CD4-positive, alpha-beta T cell (primary cell): ENCODE data around the gene RNF213. TPM values are rescaled to one million over a fixed set of nuclear protein-coding genes. Genes with fewer than 3 reads are reported as not detected.

Source experiments
- ATAC-seq: fragments of 200-7000 bp; cut with Tn5 transposase; one replicate; pipeline ENCODE4 v1.10.0; 2022; ENCODE audit warnings: mild to moderate bottlenecking; ENCODE audit not compliant: poor library complexity
- CTCF ChIA-PET: fragments of 350-600 bp; sonication (Branson Sonifier 250); formaldehyde crosslinking; loops from one replicate; lab custom pipeline; 2021; ENCODE audit warnings: antibody characterized with exemption, inconsistent platforms; lab: Charles Lee
- POLR2A ChIA-PET: fragments of 350-600 bp; sonication (Branson Sonifier 250); formaldehyde crosslinking; loops from one replicate; lab custom pipeline; 2021; ENCODE audit warnings: antibody characterized with exemption, inconsistent platforms; lab: Charles Lee
- DNase-seq, 14 experiments: peaks; one replicate each; pipeline ENCODE4 v3.0.0-alpha.2; 2013 to 2020; ENCODE audit warnings: mixed read lengths in 2 of 14
- H3K27ac ChIP-seq, 2 donors: one replicate each; pipeline versions ENCODE4 v1.5.1 to v1.7.0; 2013; ENCODE audit warnings: low read length in 2 of 2, low read depth in 1 of 2, mild to moderate bottlenecking in 1 of 2
- H3K27me3 ChIP-seq, 2 experiments: 1 replicate in 1 of 2; 2 replicates in 1 of 2; pipeline versions ENCODE4 v1.6.1 to v1.7.0; 2013; ENCODE audit warnings: low read length in 2 of 2, control low read depth in 1 of 2, mild to moderate bottlenecking in 1 of 2, moderate library complexity in 1 of 2; ENCODE audit not compliant: insufficient read depth in 2 of 2, control insufficient read depth in 1 of 2
- H3K36me3 ChIP-seq: one replicate; pipeline ENCODE4 v1.6.1; 2013; ENCODE audit warnings: low read length, control low read depth; ENCODE audit not compliant: insufficient read depth
- H3K4me1 ChIP-seq: one replicate; pipeline ENCODE4 v1.6.1; 2013; ENCODE audit warnings: low read length, control low read depth; ENCODE audit not compliant: insufficient read depth
- H3K4me3 ChIP-seq: one replicate; pipeline ENCODE4 v1.5.1; 2013; ENCODE audit warnings: mild to moderate bottlenecking, low read length, moderate library complexity
- H3K9me3 ChIP-seq, 2 experiments: 1 replicate in 1 of 2; 2 replicates in 1 of 2; pipeline versions ENCODE4 v1.6.1 to v1.7.0; 2013; ENCODE audit warnings: low read length in 2 of 2, mild to moderate bottlenecking in 2 of 2, control low read depth in 1 of 2, moderate library complexity in 1 of 2; ENCODE audit not compliant: control insufficient read depth in 1 of 2, insufficient read depth in 1 of 2
- H3K27ac Mint-ChIP-seq: one replicate; pipeline ENCODE4 v1.8.0; 2020; ENCODE audit warnings: mixed read lengths
- H3K27me3 Mint-ChIP-seq: one replicate; pipeline ENCODE4 v1.8.0; 2021; ENCODE audit warnings: mixed read lengths
- H3K36me3 Mint-ChIP-seq: one replicate; pipeline ENCODE4 v1.8.0; 2021; ENCODE audit warnings: low read depth, mixed read lengths
- H3K4me1 Mint-ChIP-seq: one replicate; pipeline ENCODE4 v1.8.0; 2021; ENCODE audit warnings: low read depth, mixed read lengths
- H3K4me3 Mint-ChIP-seq: one replicate; pipeline ENCODE4 v1.8.0; 2020; ENCODE audit warnings: mild to moderate bottlenecking, mixed read lengths
- H3K9me3 Mint-ChIP-seq: one replicate; pipeline ENCODE4 v1.8.0; 2020; ENCODE audit warnings: mixed read lengths
- CTCF ChIP-seq: fragments of 200-600 bp; IDR thresholded peaks from one replicate; pipeline ENCODE4 v1.8.0; 2022; ENCODE audit warnings: antibody characterized with exemption, mild to moderate bottlenecking
- intact Hi-C, 2 experiments: fragments of 100-400 bp; cut with DNase I in 1 of 2; cut with micrococcal nuclease in 1 of 2; formaldehyde crosslinking; loops; one replicate each; pipeline versions ENCODE4 v1.15.1 to v1.9.0; 2023 to 2025; cut with DNase I, micrococcal nuclease
- total RNA-seq, 174 experiments: library from RNA in 2 of 174; stranded (reverse) in 2 of 174; gene quantifications; one replicate each; pipeline ENCODE4 v1.2.3 and lab custom pipeline; 2021 to 2026

RNF213 gene
- total RNA-seq, 2 experiments from 2014 or later, result 290 to 312 TPM

GRCh38 chr17:80246726-80247125 lies 13.9 kb upstream of the RNF213 start:
- no peak overlapping the region for H3K4me3 ChIP-seq
- Mint-ChIP-seq H3K4me1 (no peaks in the 10 kb centered on the region), H3K4me3 (no peak overlapping the region), H3K9me3 (no peaks in the 10 kb centered on the region), H3K27ac (no peak overlapping the region), H3K36me3 (peaks cover 41% of the 10 kb centered on the region), H3K27me3 (no peaks in the 10 kb centered on the region)
- H3K4me1 ChIP-seq, result no peaks in the 10 kb centered on the region
- no peak for DNase-seq
- H3K9me3 ChIP-seq, result no peaks in the 10 kb centered on the region
- CTCF ChIA-PET, result no interaction called here
- no peak for ATAC-seq
- no peak overlapping the region for H3K27ac ChIP-seq
- no peaks in the 10 kb centered on the region for H3K27me3 ChIP-seq
- intact Hi-C loops, result no loop called here
- peaks cover 26% of the 10 kb centered on the region for H3K36me3 ChIP-seq
- POLR2A ChIA-PET, result no interaction called here
- TF ChIP-seq CTCF, result no peak

- H3K4me3 ChIP-seq, result no peak overlapping the region
- H3K4me3 Mint-ChIP-seq, result no peak overlapping the region
- no peak for ATAC-seq
- no peaks in the 10 kb centered on the region for H3K9me3 ChIP-seq
- H3K27ac Mint-ChIP-seq, result no peak overlapping the region
- no peaks in the 10 kb centered on the region for H3K9me3 Mint-ChIP-seq
- intact Hi-C loops, result no loop called here
- no peak for TF ChIP-seq CTCF
- H3K27me3 ChIP-seq, result no peaks in the 10 kb centered on the region
- peaks cover 33% of the 10 kb centered on the region for H3K36me3 Mint-ChIP-seq
- no peaks in the 10 kb centered on the region for H3K4me1 Mint-ChIP-seq
- H3K36me3 ChIP-seq, result peaks cover 20% of the 10 kb centered on the region
- no peaks in the 10 kb centered on the region for H3K27me3 Mint-ChIP-seq
- no peak overlapping the region for H3K27ac ChIP-seq
- POLR2A ChIA-PET, result no interaction called here
- no peak for DNase-seq
- CTCF ChIA-PET, result no interaction called here
- H3K4me1 ChIP-seq, result peaks cover 1% of the 10 kb centered on the region
Measured at GRCh38 chr17:80247561-80247960, 13.1 kb upstream of the RNF213 start.

GRCh38 chr17:80248001-80248893 lies 12.4 kb upstream of the RNF213 start:
- CTCF ChIA-PET, result no interaction called here
- H3K4me1 ChIP-seq, result peaks cover 8% of the 10 kb centered on the region

More at GRCh38 chr17:80248001-80248893, 12.4 kb upstream of the RNF213 start:
- ATAC-seq (no peak), DNase-seq (no peak)
- intact Hi-C loops, result no loop called here
- Histone ChIP-seq H3K36me3 (peaks cover 20% of the 10 kb centered on the region), H3K9me3 (no peaks in the 10 kb centered on the region), H3K4me3 (no peak overlapping the region), H3K27ac (no peak overlapping the region), H3K27me3 (no peaks in the 10 kb centered on the region)
- H3K36me3 Mint-ChIP-seq, result peaks cover 32% of the 10 kb centered on the region
- TF ChIP-seq CTCF, result no peak
- H3K27me3 Mint-ChIP-seq, result no peaks in the 10 kb centered on the region
- no peak overlapping the region for H3K27ac Mint-ChIP-seq
- H3K9me3 Mint-ChIP-seq, result no peaks in the 10 kb centered on the region
- no peak overlapping the region for H3K4me3 Mint-ChIP-seq
- peaks cover 5% of the 10 kb centered on the region for H3K4me1 Mint-ChIP-seq
- POLR2A ChIA-PET, result no interaction called here
